ENCODE measurements around the gene MRPS27. TPM values are rescaled to one million over a fixed set of nuclear protein-coding genes. Genes with fewer than 3 reads are reported as not detected.
A peak's percentile ranks its signal among the peaks of the same experiment; 100 is the strongest.

Gene MRPS27
- total and polyA plus RNA-seq, 2 donors from 2014 or later: 40.0 to 50.8 TPM

DNA sequence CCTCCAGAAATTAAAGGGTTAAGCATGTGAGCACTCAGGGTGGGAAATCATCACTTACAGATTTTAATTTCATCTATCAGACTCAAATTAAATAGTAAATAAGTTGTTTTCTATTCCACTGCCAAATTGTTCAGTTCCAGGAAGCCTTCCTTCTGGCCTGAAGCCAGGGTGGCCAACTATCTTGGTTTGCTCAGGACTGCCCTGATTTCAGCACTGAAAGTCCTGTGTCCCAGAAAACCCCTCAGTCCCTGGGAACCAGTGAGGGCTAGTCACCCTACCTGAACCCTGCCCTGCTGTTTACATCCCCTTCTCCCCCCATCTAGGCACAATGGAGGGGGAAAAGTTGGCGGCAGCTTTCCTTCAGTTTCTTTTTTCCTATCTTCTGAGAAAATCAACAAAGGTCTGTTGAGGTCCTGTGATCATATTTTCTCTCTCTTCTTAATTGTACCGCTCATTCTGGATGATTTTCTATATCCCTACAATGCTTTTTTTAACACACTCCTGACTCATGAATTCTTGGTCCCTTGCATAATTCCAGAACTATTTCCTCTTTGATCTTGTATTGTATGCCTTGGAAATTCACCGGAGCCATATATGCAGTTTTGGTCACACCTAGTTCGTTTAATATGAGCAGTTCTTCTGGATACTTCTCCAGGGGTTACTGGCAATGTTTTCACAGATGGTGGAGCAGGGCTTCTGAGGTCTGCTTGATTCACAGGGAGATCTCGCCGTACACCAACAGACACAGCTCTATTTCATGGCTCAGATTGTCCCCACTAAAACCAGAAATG lies 109.0 kb downstream of the MRPS27 start:
- no peaks in the 10 kb centered on the region for H3K4me1 ChIP-seq (ENCODE audit: control insufficient read depth in 2 of 3, insufficient read depth in 2 of 3, low read depth in 1 of 3, low read length in 3 of 3)
- intact Hi-C loops (cut with DNase I): no loop called here
- DNase-seq: peak in 2 of 5 donors; percentile 28 to 77
- no peaks in the 10 kb centered on the region for H3K27me3 ChIP-seq (ENCODE audit: control insufficient read depth, insufficient read depth, low read length)
- FAIRE-seq: no peak
- H3K9ac ChIP-seq (ENCODE audit: low read length in 3 of 3): no peak overlapping the region
- peak overlapping the region; percentile 33 to 43 for H3K27ac ChIP-seq (ENCODE audit: low read depth in 2 of 2, low read length in 2 of 2)
- H3K4me3 ChIP-seq (ENCODE audit: low read length in 3 of 3): no peak overlapping the region
- no peaks in the 10 kb centered on the region for H3K9me3 ChIP-seq (ENCODE audit: control insufficient read depth in 2 of 3, insufficient read depth in 1 of 3, low read length in 3 of 3)
- TF ChIP-seq, protein P1, sequence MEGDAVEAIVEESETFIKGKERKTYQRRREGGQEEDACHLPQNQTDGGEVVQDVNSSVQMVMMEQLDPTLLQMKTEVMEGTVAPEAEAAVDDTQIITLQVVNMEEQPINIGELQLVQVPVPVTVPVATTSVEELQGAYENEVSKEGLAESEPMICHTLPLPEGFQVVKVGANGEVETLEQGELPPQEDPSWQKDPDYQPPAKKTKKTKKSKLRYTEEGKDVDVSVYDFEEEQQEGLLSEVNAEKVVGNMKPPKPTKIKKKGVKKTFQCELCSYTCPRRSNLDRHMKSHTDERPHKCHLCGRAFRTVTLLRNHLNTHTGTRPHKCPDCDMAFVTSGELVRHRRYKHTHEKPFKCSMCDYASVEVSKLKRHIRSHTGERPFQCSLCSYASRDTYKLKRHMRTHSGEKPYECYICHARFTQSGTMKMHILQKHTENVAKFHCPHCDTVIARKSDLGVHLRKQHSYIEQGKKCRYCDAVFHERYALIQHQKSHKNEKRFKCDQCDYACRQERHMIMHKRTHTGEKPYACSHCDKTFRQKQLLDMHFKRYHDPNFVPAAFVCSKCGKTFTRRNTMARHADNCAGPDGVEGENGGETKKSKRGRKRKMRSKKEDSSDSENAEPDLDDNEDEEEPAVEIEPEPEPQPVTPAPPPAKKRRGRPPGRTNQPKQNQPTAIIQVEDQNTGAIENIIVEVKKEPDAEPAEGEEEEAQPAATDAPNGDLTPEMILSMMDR (IDR thresholded peaks at IDR 0.05; ENCODE audit: borderline replicate concordance, extremely low read depth, insufficient read depth): no peak
- no peaks in the 10 kb centered on the region for H3K36me3 ChIP-seq (ENCODE audit: control insufficient read depth in 2 of 3, insufficient read depth in 3 of 3, low read length in 3 of 3)

DNA sequence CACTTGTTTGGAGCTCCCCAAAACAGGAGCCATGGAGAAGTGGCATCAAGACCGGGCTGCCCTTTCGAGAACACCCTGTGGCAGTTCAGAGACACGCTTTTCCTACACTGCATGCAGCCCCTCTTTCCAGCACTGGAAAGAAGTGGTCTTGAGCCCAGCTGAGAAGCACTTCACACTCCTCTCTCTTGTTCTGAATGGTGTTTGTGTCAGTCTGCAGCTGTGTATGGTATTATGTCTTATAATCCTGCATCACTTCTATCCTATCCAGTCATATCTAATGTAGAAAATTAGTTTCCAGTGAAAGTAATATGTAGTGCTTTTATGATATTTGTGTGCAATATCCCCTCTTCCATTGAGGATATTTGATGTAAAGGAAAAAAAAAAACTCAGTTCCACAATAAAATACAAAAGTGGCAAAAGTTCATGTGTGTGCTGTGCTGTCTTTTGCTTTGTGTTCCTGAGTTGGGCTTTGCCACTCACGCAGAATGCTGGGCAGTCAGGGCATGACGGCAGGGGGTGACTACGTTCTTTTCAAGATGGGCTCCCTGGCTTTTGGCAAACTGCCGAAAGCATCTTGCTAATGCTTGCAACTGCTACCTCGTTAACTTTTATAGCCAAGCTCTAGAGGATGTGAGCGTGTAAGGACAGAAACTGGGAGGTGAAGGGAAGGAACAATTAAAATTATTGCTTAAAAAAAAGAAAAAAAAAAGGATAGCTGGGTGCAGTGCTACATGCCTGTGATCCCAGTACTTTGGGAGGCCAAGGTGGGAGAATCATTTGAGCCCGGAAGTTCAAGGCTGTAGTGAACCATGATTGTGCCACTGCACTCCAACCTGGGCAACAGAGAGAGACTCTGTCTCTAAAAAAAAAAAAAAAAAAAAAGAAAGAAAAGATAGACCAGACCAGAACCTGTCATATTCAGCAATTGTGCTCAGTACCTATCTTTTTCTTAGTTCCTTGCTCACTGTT lies 110.6 kb downstream of the MRPS27 start:
- FAIRE-seq: no peak
- Histone ChIP-seq H3K9ac (ENCODE audit: low read length in 3 of 3) (no peak overlapping the region), H3K27ac (ENCODE audit: low read depth in 2 of 2, low read length in 2 of 2) (no peak overlapping the region), H3K36me3 (ENCODE audit: control insufficient read depth in 2 of 3, insufficient read depth in 3 of 3, low read length in 3 of 3) (no peaks in the 10 kb centered on the region), H3K9me3 (ENCODE audit: control insufficient read depth in 2 of 3, insufficient read depth in 1 of 3, low read length in 3 of 3) (no peaks in the 10 kb centered on the region), H3K4me3 (ENCODE audit: low read length in 3 of 3) (no peak overlapping the region), H3K27me3 (ENCODE audit: control insufficient read depth, insufficient read depth, low read length) (no peaks in the 10 kb centered on the region), H3K4me1 (ENCODE audit: control insufficient read depth in 2 of 3, insufficient read depth in 2 of 3, low read depth in 1 of 3, low read length in 3 of 3) (no peaks in the 10 kb centered on the region)
- TF ChIP-seq, protein P1 (IDR thresholded peaks at IDR 0.05; ENCODE audit: borderline replicate concordance, extremely low read depth, insufficient read depth): no peak
- intact Hi-C loops (cut with DNase I): no loop called here
- DNase-seq: peak in 4 of 5 donors; percentile 39 to 90 (median 64)

DNA sequence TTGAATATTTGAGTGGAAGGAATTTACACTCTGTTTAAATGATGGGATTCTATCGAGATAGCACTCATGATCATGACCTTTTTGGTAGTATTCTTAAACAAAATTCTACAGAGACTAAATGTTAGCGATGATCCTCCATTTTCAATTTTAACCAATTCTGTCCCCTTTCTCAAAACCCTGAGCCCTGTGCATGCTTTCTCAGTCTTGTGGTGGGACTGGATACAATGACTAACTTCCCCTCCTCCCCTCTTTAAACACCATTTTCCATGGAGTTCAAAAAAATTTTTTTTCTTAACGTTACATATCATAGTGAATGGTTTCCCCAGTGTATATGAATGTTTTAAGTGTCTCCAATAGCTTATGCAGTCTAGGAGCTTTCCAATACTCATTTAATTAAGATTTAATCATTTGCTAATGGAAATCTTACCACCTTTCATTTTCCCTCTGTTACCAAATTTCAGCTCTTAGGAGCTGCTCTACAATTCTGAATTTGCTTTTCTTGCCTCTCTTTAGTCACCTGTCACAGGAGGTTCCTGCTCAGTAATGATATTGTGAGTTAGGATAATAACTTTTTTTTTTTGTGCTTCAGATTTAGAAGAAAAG lies 111.6 kb downstream of the MRPS27 start:
- TF ChIP-seq, protein P1 (IDR thresholded peaks at IDR 0.05; ENCODE audit: borderline replicate concordance, extremely low read depth, insufficient read depth): no peak
- no peak for DNase-seq
- H3K36me3 ChIP-seq (ENCODE audit: control insufficient read depth in 2 of 3, insufficient read depth in 3 of 3, low read length in 3 of 3): no peaks in the 10 kb centered on the region
- H3K9me3 ChIP-seq (ENCODE audit: control insufficient read depth in 2 of 3, insufficient read depth in 1 of 3, low read length in 3 of 3): no peaks in the 10 kb centered on the region
- no peak overlapping the region for H3K27ac ChIP-seq (ENCODE audit: low read depth in 2 of 2, low read length in 2 of 2)
- no peaks in the 10 kb centered on the region for H3K27me3 ChIP-seq (ENCODE audit: control insufficient read depth, insufficient read depth, low read length)
- H3K4me3 ChIP-seq (ENCODE audit: low read length in 3 of 3): no peak overlapping the region
- FAIRE-seq: no peak
- intact Hi-C loops (cut with DNase I): no loop called here
- no peak overlapping the region for H3K9ac ChIP-seq (ENCODE audit: low read length in 3 of 3)
- H3K4me1 ChIP-seq (ENCODE audit: control insufficient read depth in 2 of 3, insufficient read depth in 2 of 3, low read depth in 1 of 3, low read length in 3 of 3): no peaks in the 10 kb centered on the region
